ENCODE measurements around the gene RBM7. TPM values are rescaled to one million over a fixed set of nuclear protein-coding genes. Genes with fewer than 3 reads are reported as not detected.

Gene RBM7
- polyA plus RNA-seq, 1 donor from 2014 or later: 36.2 TPM

- Histone ChIP-seq H4K20me1 (ENCODE audit: insufficient read depth) (no peaks in the 10 kb centered on the region), H3K27ac (ENCODE audit: low read length) (peak overlapping the region; percentile 98), H3K36me3 (ENCODE audit: insufficient read depth, low read length) (peaks cover 2% of the 10 kb centered on the region), H3K9me2 (ENCODE audit: insufficient read depth, low read length) (no peaks in the 10 kb centered on the region), H2AFZ (ENCODE audit: low read depth, low read length) (peak overlapping the region; percentile 92), H3F3A (ENCODE audit: insufficient read depth, low read length, poor library complexity, severe bottlenecking) (peaks cover 3% of the 10 kb centered on the region), H3K9me3 (ENCODE audit: low read length) (no peaks in the 10 kb centered on the region), H3K9ac (ENCODE audit: low read length) (peak overlapping the region; percentile 98), H3K4me2 (ENCODE audit: low read length) (peak overlapping the region; percentile 89), H3K79me2 (replicated peaks; ENCODE audit: insufficient read depth, low read length) (peaks cover 64% of the 10 kb centered on the region), H3K27me3 (ENCODE audit: insufficient read depth, low read depth, low read length) (no peaks in the 10 kb centered on the region), H3K4me3 (ENCODE audit: low read length) (peak overlapping the region; percentile 81)
- no peak for TF ChIP-seq SMC3 (conservative IDR thresholded peaks at IDR 0.05; ENCODE audit: poor library complexity)
- no peak for TF ChIP-seq TAF1 (IDR thresholded peaks at IDR 0.05; ENCODE audit: low read depth)
- TF ChIP-seq CTCF (IDR thresholded peaks at IDR 0.05; ENCODE audit: poor library complexity, severe bottlenecking): no peak
- no peak for TF ChIP-seq POLR2AphosphoS5 (IDR thresholded peaks at IDR 0.05)
- no peak for TF ChIP-seq REST (IDR thresholded peaks at IDR 0.05; ENCODE audit: borderline replicate concordance)
- TF ChIP-seq RAD21 (conservative IDR thresholded peaks at IDR 0.05): no peak
- TF ChIP-seq EZH2 (IDR thresholded peaks at IDR 0.05; ENCODE audit: borderline replicate concordance, insufficient read depth, low read length, poor library complexity, severe bottlenecking): no peak
- TF ChIP-seq EP300 (conservative IDR thresholded peaks at IDR 0.05; ENCODE audit: poor library complexity, severe bottlenecking): no peak
- no peak for TF ChIP-seq MXI1 (conservative IDR thresholded peaks at IDR 0.05; ENCODE audit: poor library complexity, severe bottlenecking)
Observed at GRCh38 chr11:114401311-114401710, 845 bp downstream of the RBM7 start.

- no peaks in the 10 kb centered on the region for H3F3A ChIP-seq (ENCODE audit: insufficient read depth, low read length, poor library complexity, severe bottlenecking)
- no peaks in the 10 kb centered on the region for H3K79me2 ChIP-seq (replicated peaks; ENCODE audit: insufficient read depth, low read length)
- no peaks in the 10 kb centered on the region for H3K9me3 ChIP-seq (ENCODE audit: low read length)
- no peaks in the 10 kb centered on the region for H4K20me1 ChIP-seq (ENCODE audit: insufficient read depth)
- no peak overlapping the region for H3K27ac ChIP-seq (ENCODE audit: low read length)
- H3K9me2 ChIP-seq (ENCODE audit: insufficient read depth, low read length): no peaks in the 10 kb centered on the region
- TF ChIP-seq TAF1 (IDR thresholded peaks at IDR 0.05; ENCODE audit: low read depth) (no peak), RAD21 (conservative IDR thresholded peaks at IDR 0.05) (no peak), EP300 (conservative IDR thresholded peaks at IDR 0.05; ENCODE audit: poor library complexity, severe bottlenecking) (no peak), EZH2 (IDR thresholded peaks at IDR 0.05; ENCODE audit: borderline replicate concordance, insufficient read depth, low read length, poor library complexity, severe bottlenecking) (no peak), SMC3 (conservative IDR thresholded peaks at IDR 0.05; ENCODE audit: poor library complexity) (no peak), POLR2AphosphoS5 (IDR thresholded peaks at IDR 0.05) (no peak), REST (IDR thresholded peaks at IDR 0.05; ENCODE audit: borderline replicate concordance) (no peak), CTCF (IDR thresholded peaks at IDR 0.05; ENCODE audit: poor library complexity, severe bottlenecking) (no peak), MXI1 (conservative IDR thresholded peaks at IDR 0.05; ENCODE audit: poor library complexity, severe bottlenecking) (no peak)
- H3K27me3 ChIP-seq (ENCODE audit: insufficient read depth, low read depth, low read length): no peaks in the 10 kb centered on the region
- H3K9ac ChIP-seq (ENCODE audit: low read length): no peak overlapping the region
- H3K4me2 ChIP-seq (ENCODE audit: low read length): no peak overlapping the region
- H3K4me3 ChIP-seq (ENCODE audit: low read length): no peak overlapping the region
- H3K36me3 ChIP-seq (ENCODE audit: insufficient read depth, low read length): peaks cover 4% of the 10 kb centered on the region
- H2AFZ ChIP-seq (ENCODE audit: low read depth, low read length): no peak overlapping the region
Observed at GRCh38 chr11:114412946-114413345, 12.5 kb downstream of the RBM7 start.

Measured in neural cell (in vitro differentiated cells).